MM.1S (cell line): ENCODE data around the gene WSB1.

Experiments
- DNase-seq: peaks from one replicate; pipeline ENCODE4 v3.0.0-alpha.2; 2015
- H2AFZ ChIP-seq: fragments of 300-600 bp; sonication (generic); 2 replicates; pipeline ENCODE4 v1.6.0; 2016; ENCODE audit warnings: antibody characterized with exemption, low read length
- H3F3A ChIP-seq: fragments of 300-600 bp; sonication (generic); 2 replicates; pipeline ENCODE4 v1.6.1; 2016; ENCODE audit warnings: mild to moderate bottlenecking, antibody characterized with exemption, low read length, moderate library complexity, mixed read lengths; ENCODE audit not compliant: insufficient read depth
- H3K27ac ChIP-seq: fragments of 300-600 bp; sonication (generic); 2 replicates; pipeline ENCODE4 v1.5.1; 2016; ENCODE audit warnings: mild to moderate bottlenecking, low read length
- H3K27me3 ChIP-seq: fragments of 300-600 bp; sonication (generic); replicated peaks from 2 replicates; pipeline ENCODE4 v1.6.0; 2016; ENCODE audit warnings: low read length; ENCODE audit not compliant: insufficient read depth
- H3K36me3 ChIP-seq: fragments of 300-600 bp; sonication (generic); replicated peaks from 2 replicates; pipeline ENCODE4 v1.6.1; 2016; ENCODE audit warnings: mild to moderate bottlenecking, low read length, mixed read lengths; ENCODE audit not compliant: insufficient read depth
- H3K4me1 ChIP-seq: fragments of 300-600 bp; sonication (generic); 2 replicates; pipeline ENCODE4 v1.6.1; 2016; ENCODE audit warnings: low read length, mixed read lengths
- H3K4me2 ChIP-seq: fragments of 300-600 bp; sonication (generic); 2 replicates; pipeline ENCODE4 v1.6.0; 2016; ENCODE audit warnings: low read depth, low read length
- H3K4me3 ChIP-seq: fragments of 300-600 bp; sonication (generic); 2 replicates; pipeline ENCODE4 v1.5.1; 2016; ENCODE audit warnings: low read length, mixed read lengths
- H3K79me2 ChIP-seq: fragments of 300-600 bp; sonication (generic); 2 replicates; pipeline ENCODE4 v1.6.1; 2016; ENCODE audit warnings: mixed run types, low read length, mixed read lengths
- H3K9ac ChIP-seq: fragments of 300-600 bp; sonication (generic); 2 replicates; pipeline ENCODE4 v1.6.1; 2016; ENCODE audit warnings: low read length, mixed read lengths
- H3K9me2 ChIP-seq: fragments of 300-600 bp; sonication (generic); replicated peaks from 2 replicates; pipeline ENCODE4 v1.6.1; 2016; ENCODE audit warnings: mild to moderate bottlenecking, low read length, mixed read lengths; ENCODE audit not compliant: insufficient read depth
- H3K9me3 ChIP-seq: fragments of 300-600 bp; sonication (generic); replicated peaks from 2 replicates; pipeline ENCODE4 v1.6.1; 2016; ENCODE audit warnings: mild to moderate bottlenecking, low read length, mixed read lengths; ENCODE audit not compliant: insufficient read depth
- H4K20me1 ChIP-seq: fragments of 300-600 bp; sonication (generic); 2 replicates; pipeline ENCODE4 v1.6.1; 2016; ENCODE audit warnings: mild to moderate bottlenecking, low read length, moderate library complexity, mixed read lengths; ENCODE audit not compliant: insufficient read depth
- EZH2 ChIP-seq: fragments of 300-600 bp; sonication (generic); optimal IDR thresholded peaks from 2 replicates; pipeline ENCODE3; 2017; ENCODE audit warnings: low read depth, mild to moderate bottlenecking, antibody characterized with exemption, low read length, mixed read lengths
- EZH2phosphoT487 ChIP-seq: fragments of 300-600 bp; sonication (generic); IDR thresholded peaks from 2 replicates; pipeline ENCODE4 v1.6.1; 2018; ENCODE audit warnings: antibody characterized with exemption, low read length
- TF ChIP-seq, protein P1 (sequence below): fragments of 300-600 bp; sonication (generic); IDR thresholded peaks from 2 replicates; pipeline ENCODE4 v1.5.1; 2016; ENCODE audit warnings: antibody characterized with exemption, low read length, mixed read lengths

WSB1 gene

GRCh38 chr17:27357236-27357635, 63.3 kb downstream of the WSB1 start:
- no peaks in the 10 kb centered on the region for H3K79me2 ChIP-seq
- no peaks in the 10 kb centered on the region for H3K9me2 ChIP-seq
- DNase-seq = no peak
- no peaks in the 10 kb centered on the region for H3K27me3 ChIP-seq
- H3K9me3 ChIP-seq = no peaks in the 10 kb centered on the region
- H3K36me3 ChIP-seq = no peaks in the 10 kb centered on the region
- peaks cover 6% of the 10 kb centered on the region; the same call in 1 of the 2 replicates for H3F3A ChIP-seq
- no peak overlapping the region for H3K9ac ChIP-seq
- peaks cover 5% of the 10 kb centered on the region; the same call in 1 of the 2 replicates for H3K4me1 ChIP-seq
- TF ChIP-seq EZH2phosphoT487 (no peak), EZH2 (no peak)
- TF ChIP-seq, protein P1, sequence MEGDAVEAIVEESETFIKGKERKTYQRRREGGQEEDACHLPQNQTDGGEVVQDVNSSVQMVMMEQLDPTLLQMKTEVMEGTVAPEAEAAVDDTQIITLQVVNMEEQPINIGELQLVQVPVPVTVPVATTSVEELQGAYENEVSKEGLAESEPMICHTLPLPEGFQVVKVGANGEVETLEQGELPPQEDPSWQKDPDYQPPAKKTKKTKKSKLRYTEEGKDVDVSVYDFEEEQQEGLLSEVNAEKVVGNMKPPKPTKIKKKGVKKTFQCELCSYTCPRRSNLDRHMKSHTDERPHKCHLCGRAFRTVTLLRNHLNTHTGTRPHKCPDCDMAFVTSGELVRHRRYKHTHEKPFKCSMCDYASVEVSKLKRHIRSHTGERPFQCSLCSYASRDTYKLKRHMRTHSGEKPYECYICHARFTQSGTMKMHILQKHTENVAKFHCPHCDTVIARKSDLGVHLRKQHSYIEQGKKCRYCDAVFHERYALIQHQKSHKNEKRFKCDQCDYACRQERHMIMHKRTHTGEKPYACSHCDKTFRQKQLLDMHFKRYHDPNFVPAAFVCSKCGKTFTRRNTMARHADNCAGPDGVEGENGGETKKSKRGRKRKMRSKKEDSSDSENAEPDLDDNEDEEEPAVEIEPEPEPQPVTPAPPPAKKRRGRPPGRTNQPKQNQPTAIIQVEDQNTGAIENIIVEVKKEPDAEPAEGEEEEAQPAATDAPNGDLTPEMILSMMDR = no peak
- no peak overlapping the region for H2AFZ ChIP-seq
- H3K4me2 ChIP-seq = no peak overlapping the region
- no peaks in the 10 kb centered on the region for H4K20me1 ChIP-seq
- H3K4me3 ChIP-seq = no peak overlapping the region
- no peak overlapping the region for H3K27ac ChIP-seq

GRCh38 chr17:27360507-27360906, 66.6 kb downstream of the WSB1 start:
- H3K4me1 ChIP-seq = no peaks in the 10 kb centered on the region
- no peak for TF ChIP-seq EZH2
- no peak for TF ChIP-seq EZH2phosphoT487
- TF ChIP-seq, protein P1 = no peak
- H3K4me3 ChIP-seq = no peak overlapping the region
- no peaks in the 10 kb centered on the region for H3K79me2 ChIP-seq
- H3K9me2 ChIP-seq = no peaks in the 10 kb centered on the region
- no peaks in the 10 kb centered on the region for H3K9me3 ChIP-seq
- no peak overlapping the region for H3K27ac ChIP-seq
- no peaks in the 10 kb centered on the region for H3K36me3 ChIP-seq
- no peak overlapping the region for H3K4me2 ChIP-seq
- no peak for DNase-seq
- H4K20me1 ChIP-seq = no peaks in the 10 kb centered on the region
- H2AFZ ChIP-seq = no peak overlapping the region
- no peaks in the 10 kb centered on the region for H3F3A ChIP-seq
- H3K27me3 ChIP-seq = no peaks in the 10 kb centered on the region
- H3K9ac ChIP-seq = no peak overlapping the region

GRCh38 chr17:27361695-27362094, 67.8 kb downstream of the WSB1 start:
- H3K4me1 ChIP-seq = no peaks in the 10 kb centered on the region
- H4K20me1 ChIP-seq = no peaks in the 10 kb centered on the region
- DNase-seq = no peak
- no peaks in the 10 kb centered on the region for H3F3A ChIP-seq
- no peaks in the 10 kb centered on the region for H3K36me3 ChIP-seq
- no peaks in the 10 kb centered on the region for H3K9me3 ChIP-seq
- H2AFZ ChIP-seq = no peak overlapping the region
- no peak overlapping the region for H3K4me2 ChIP-seq
- no peak overlapping the region for H3K4me3 ChIP-seq
- H3K79me2 ChIP-seq = no peaks in the 10 kb centered on the region
- no peak overlapping the region for H3K27ac ChIP-seq
- H3K9ac ChIP-seq = no peak overlapping the region
- TF ChIP-seq EZH2 = no peak
- TF ChIP-seq, protein P1 = no peak
- no peak for TF ChIP-seq EZH2phosphoT487
- H3K27me3 ChIP-seq = no peaks in the 10 kb centered on the region
- H3K9me2 ChIP-seq = no peaks in the 10 kb centered on the region
